Tibial artery (tissue), 4 donors: ENCODE measurements around the gene MAEL.
"Not testable (repeated sequence)": the region's sequence is repeated elsewhere in the genome, so short reads cannot be mapped to it uniquely, and the experiment has no call there.

Experiments used
- DNase-seq, 2 donors: peaks; one replicate each; pipeline ENCODE4 v3.0.0-alpha.2; 2019
- H3K27ac ChIP-seq, 2 donors: fragments of 200-600 bp; sonication (generic) in 1 of 2; 1 replicate in 1 of 2; 2 replicates in 1 of 2; pipeline ENCODE4 v1.5.1; 2018 to 2019; ENCODE audit warnings: mild to moderate bottlenecking in 1 of 2
- H3K27me3 ChIP-seq, 2 donors: fragments of 200-600 bp; sonication (generic) in 1 of 2; one replicate each; pipeline versions ENCODE4 v1.5.1 to v1.6.0; 2016 to 2019
- H3K36me3 ChIP-seq, 3 donors: fragments of 200-600 bp; sonication (generic) in 2 of 3; one replicate each; pipeline ENCODE4 v1.5.1; 2016 to 2019; ENCODE audit warnings: mild to moderate bottlenecking in 2 of 3
- H3K4me1 ChIP-seq, 4 donors: fragments of 200-600 bp; sonication (generic) in 2 of 4; 1 replicate in 3 of 4; 2 replicates in 1 of 4; pipeline ENCODE4 v1.5.1; 2016 to 2019
- H3K4me3 ChIP-seq, 2 donors: fragments of 200-600 bp; sonication (generic) in 1 of 2; 1 replicate in 1 of 2; 2 replicates in 1 of 2; pipeline ENCODE4 v1.5.1; 2018 to 2019; ENCODE audit warnings: mild to moderate bottlenecking in 2 of 2
- H3K9me3 ChIP-seq, 3 donors: fragments of 200-600 bp; sonication (generic) in 1 of 3; one replicate each; pipeline ENCODE4 v1.5.1; 2016 to 2019
- intact Hi-C: fragments of 100-400 bp; cut with DNase I; formaldehyde crosslinking; loops from one replicate; pipeline ENCODE4 v1.15.0; 2023; ENCODE audit warnings: low total_unique reads
- TF ChIP-seq, protein P1 (sequence below), 2 experiments: fragments of 200-600 bp in 1 of 2; fragments of 450-650 bp in 1 of 2; IDR thresholded peaks; one replicate each; pipeline ENCODE4 v1.5.1; 2017 to 2019; ENCODE audit warnings: antibody characterized with exemption in 2 of 2, mild to moderate bottlenecking in 1 of 2, moderate library complexity in 1 of 2

MAEL gene

DNA sequence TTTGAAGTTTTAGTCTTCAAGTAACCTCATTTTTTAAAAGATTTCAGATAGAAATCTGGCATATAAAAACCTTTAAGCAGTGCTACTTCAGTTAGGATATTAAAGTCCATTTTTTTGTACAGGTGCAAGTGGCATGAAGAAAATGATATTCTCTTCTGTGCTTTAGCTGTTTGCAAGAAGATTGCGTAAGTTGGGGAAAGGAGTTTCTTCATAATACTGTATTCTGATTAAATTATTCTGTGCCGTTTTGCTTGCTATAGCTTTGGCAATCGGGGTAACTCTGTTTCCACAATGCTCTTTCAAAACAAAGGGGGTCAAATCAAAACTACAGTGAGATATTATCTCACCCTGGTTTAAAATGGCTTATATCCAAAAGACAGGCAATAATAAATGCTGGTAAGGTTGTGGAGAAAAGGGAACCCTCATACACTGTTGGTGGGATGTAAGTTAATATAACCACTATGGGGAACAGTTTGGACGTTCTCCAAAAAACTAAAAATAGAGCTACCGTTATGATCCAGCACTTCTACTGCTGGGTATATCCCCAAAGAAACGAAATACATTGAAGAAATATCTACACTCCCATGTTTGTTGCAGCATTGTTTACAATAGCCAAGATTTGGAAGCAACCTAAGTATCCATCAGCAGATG, 27.1 kb downstream of the MAEL start:
- no peak overlapping the region for H3K4me3 ChIP-seq
- H3K27ac ChIP-seq, result no peak overlapping the region
- no peaks in the 10 kb centered on the region for H3K4me1 ChIP-seq
- TF ChIP-seq, protein P1, sequence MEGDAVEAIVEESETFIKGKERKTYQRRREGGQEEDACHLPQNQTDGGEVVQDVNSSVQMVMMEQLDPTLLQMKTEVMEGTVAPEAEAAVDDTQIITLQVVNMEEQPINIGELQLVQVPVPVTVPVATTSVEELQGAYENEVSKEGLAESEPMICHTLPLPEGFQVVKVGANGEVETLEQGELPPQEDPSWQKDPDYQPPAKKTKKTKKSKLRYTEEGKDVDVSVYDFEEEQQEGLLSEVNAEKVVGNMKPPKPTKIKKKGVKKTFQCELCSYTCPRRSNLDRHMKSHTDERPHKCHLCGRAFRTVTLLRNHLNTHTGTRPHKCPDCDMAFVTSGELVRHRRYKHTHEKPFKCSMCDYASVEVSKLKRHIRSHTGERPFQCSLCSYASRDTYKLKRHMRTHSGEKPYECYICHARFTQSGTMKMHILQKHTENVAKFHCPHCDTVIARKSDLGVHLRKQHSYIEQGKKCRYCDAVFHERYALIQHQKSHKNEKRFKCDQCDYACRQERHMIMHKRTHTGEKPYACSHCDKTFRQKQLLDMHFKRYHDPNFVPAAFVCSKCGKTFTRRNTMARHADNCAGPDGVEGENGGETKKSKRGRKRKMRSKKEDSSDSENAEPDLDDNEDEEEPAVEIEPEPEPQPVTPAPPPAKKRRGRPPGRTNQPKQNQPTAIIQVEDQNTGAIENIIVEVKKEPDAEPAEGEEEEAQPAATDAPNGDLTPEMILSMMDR (IDR thresholded peaks at IDR 0.05), result no peak
- no peaks in the 10 kb centered on the region for H3K9me3 ChIP-seq
- no peaks in the 10 kb centered on the region for H3K36me3 ChIP-seq
- intact Hi-C loops, result no loop called here
- H3K27me3 ChIP-seq, result no peaks in the 10 kb centered on the region
- DNase-seq, result no peak

DNA sequence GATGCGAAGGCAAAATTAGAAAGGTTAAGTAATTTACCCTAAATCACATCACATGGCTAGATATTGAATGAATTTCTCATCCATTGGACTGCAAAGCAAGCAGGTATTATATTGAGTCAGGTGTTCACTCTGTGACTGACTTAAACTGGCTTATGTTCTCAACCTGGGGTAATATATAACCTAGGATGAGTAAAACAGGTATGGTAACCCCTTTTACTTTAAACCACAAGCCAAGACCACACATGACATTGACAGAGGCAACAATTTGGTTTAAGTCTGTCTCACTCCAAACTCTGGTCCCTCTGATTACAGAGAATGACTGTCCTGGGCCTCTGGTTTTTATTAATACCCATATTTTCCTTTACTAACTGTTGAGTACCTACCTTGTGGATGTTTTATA, 33.3 kb downstream of the MAEL start:
- Histone ChIP-seq H3K9me3 (no peaks in the 10 kb centered on the region), H3K27me3 (no peaks in the 10 kb centered on the region), H3K4me1 (no peaks in the 10 kb centered on the region), H3K4me3 (no peak overlapping the region), H3K27ac (no peak overlapping the region), H3K36me3 (no peaks in the 10 kb centered on the region)
- intact Hi-C loops, result no loop called here
- no peak for DNase-seq
- TF ChIP-seq, protein P1 (IDR thresholded peaks at IDR 0.05), result no peak

DNA sequence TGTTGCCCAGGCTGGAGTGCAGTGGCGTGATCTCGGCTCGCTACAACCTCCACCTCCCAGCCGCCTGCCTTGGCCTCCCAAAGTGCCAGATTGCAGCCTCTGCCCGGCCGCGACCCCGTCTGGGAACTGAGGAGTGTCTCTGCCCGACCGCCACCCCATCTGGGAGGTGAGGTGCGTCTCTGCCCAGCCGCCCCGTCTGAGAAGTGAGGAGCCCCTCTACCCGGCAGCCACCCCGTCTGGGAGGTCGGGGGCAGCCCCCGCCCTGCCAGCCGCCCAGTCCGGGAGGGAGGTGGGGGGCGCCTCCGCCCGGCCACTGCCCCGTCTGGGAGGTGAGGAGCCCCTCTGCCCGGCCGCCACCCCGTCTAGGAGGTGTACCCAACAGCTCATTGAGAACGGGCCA, 40.5 kb downstream of the MAEL start:
- H3K27ac ChIP-seq, H3K27me3 ChIP-seq, H3K4me1 ChIP-seq, intact Hi-C loops, H3K4me3 ChIP-seq, H3K36me3 ChIP-seq, H3K9me3 ChIP-seq, DNase-seq: not testable (repeated sequence)

DNA sequence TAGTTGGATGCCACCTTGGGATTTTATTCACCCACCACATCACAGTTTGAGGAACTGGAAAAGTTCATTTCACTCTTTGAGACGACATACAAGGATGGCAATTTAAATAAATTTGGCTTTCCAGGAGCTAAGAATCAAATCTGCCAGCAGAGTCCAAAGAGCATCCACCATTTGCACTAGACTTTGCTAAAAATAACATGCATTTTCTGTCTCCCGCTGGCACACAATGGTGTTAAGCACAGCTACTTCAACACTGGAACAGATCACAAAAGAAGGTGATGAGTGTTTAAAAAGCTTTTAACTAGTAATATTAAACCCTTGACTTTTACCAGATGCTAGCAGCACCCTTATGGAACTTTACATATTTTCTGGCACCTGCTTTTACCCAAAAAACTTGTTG, 44.6 kb downstream of the MAEL start:
- H3K27ac ChIP-seq, result no peak overlapping the region
- intact Hi-C loops, result no loop called here
- H3K4me3 ChIP-seq, result no peak overlapping the region
- DNase-seq, result no peak
- H3K27me3 ChIP-seq, result no peaks in the 10 kb centered on the region
- no peaks in the 10 kb centered on the region for H3K4me1 ChIP-seq
- TF ChIP-seq, protein P1 (IDR thresholded peaks at IDR 0.05), result no peak
- H3K36me3 ChIP-seq, result no peaks in the 10 kb centered on the region
- H3K9me3 ChIP-seq, result no peaks in the 10 kb centered on the region

DNA sequence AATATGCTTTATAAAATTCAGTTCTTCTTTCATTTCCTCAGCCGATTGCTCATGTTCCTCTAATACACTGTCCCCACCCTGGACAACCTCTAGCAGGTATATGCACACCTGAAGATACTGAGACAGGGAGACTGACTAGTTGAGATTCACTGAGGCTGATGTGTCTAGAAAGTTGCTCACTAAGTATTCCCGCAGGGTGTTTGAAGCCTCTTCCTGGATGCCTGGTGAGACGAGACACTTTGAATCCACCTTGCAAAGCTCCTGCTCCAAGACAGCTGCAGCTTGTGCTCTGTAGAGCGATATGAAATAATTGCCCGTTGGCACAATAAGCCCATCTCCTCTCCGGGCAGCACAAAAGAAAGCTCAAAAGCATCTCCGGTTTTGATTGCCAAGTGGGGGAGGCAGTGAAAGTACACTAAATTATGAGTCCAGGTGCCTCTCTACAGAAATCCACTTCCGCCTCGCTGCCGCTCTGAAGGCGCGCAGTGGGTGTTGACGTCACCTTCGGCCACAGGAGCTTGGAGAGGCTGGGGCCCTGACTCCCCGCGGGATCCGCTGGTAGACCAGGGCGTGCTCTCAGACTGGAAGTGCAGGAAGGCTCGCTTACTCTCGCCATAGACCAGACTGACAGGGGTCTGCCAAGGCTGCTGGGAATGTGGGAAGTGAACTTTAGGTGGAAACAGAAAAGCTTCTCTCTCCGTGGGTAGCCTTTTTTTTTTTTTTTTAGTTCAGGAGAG, 54.8 kb downstream of the MAEL start:
- peaks cover 0 to 6% of the 10 kb centered on the region in 2 donors for H3K27me3 ChIP-seq
- peak in 1 of 2 donors; percentile 43 for DNase-seq

DNA sequence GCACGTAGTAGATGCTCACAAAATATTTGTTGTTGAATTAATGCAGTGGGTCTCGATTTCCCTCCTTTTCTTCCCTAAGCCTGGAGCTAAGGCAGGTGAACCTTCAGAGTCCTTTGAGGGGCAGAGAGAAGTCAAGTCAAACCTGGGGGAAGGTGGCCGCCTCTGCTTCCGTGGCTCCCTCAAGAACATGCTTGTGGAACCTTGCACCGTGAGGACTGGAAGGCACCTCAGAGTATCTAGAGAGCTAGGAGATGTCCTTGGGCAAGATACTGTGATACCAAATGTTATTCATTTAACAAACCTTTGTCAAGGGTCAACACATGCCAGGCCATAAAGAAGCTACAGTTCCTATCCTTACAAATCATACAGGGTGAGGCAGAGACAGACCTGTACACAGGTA, 62.8 kb downstream of the MAEL start:
- DNase-seq, result no peak
- Histone ChIP-seq H3K4me1 (no peaks in the 10 kb centered on the region), H3K4me3 (no peak overlapping the region), H3K27ac (no peak overlapping the region), H3K27me3 (peaks cover 0 to 14% of the 10 kb centered on the region in 2 donors), H3K9me3 (no peaks in the 10 kb centered on the region), H3K36me3 (no peaks in the 10 kb centered on the region)
- intact Hi-C loops, result no loop called here
- TF ChIP-seq, protein P1 (IDR thresholded peaks at IDR 0.05), result no peak

More for the DNA sequence above, 54.8 kb downstream of the MAEL start:
- Histone ChIP-seq H3K4me3 (peak overlapping the region; percentile 10 to 31), H3K9me3 (no peaks in the 10 kb centered on the region), H3K27ac (no peak overlapping the region), H3K4me1 (peaks cover 0 to 8% (median 0%) of the 10 kb centered on the region in 4 donors), H3K36me3 (no peaks in the 10 kb centered on the region)
- TF ChIP-seq, protein P1 (IDR thresholded peaks at IDR 0.05), result no peak
- intact Hi-C loops, result no loop called here
